PFSK-1 (cell line): ENCODE data around the gene BFAR.

ENCODE experiments used
- POLR2AphosphoS5 ChIP-seq: IDR thresholded peaks from 2 replicates; pipeline ENCODE4 v1.6.1; 2012; ENCODE audit warnings: low read depth, mild to moderate bottlenecking, control low read depth, low read length, moderate library complexity
- SIN3A ChIP-seq: IDR thresholded peaks from 2 replicates; pipeline ENCODE4 v1.6.1; 2012; ENCODE audit warnings: mild to moderate bottlenecking, low read length, moderate library complexity, borderline replicate concordance; ENCODE audit not compliant: insufficient read depth
- TAF1 ChIP-seq: IDR thresholded peaks from 2 replicates; pipeline ENCODE4 v1.6.1; 2012; ENCODE audit warnings: low read length, control low read depth, borderline replicate concordance; ENCODE audit not compliant: insufficient read depth
- TF ChIP-seq, protein P1 (sequence below), 2 experiments: IDR thresholded peaks; 2 replicates each; pipeline versions ENCODE4 v1.6.1 to v1.8.0; 2011 to 2012; ENCODE audit warnings: low read depth in 2 of 2, low read length in 2 of 2, control low read depth in 1 of 2, inconsistent platforms in 1 of 2, mild to moderate bottlenecking in 1 of 2, moderate library complexity in 1 of 2; ENCODE audit not compliant: insufficient read depth in 1 of 2

DNA sequence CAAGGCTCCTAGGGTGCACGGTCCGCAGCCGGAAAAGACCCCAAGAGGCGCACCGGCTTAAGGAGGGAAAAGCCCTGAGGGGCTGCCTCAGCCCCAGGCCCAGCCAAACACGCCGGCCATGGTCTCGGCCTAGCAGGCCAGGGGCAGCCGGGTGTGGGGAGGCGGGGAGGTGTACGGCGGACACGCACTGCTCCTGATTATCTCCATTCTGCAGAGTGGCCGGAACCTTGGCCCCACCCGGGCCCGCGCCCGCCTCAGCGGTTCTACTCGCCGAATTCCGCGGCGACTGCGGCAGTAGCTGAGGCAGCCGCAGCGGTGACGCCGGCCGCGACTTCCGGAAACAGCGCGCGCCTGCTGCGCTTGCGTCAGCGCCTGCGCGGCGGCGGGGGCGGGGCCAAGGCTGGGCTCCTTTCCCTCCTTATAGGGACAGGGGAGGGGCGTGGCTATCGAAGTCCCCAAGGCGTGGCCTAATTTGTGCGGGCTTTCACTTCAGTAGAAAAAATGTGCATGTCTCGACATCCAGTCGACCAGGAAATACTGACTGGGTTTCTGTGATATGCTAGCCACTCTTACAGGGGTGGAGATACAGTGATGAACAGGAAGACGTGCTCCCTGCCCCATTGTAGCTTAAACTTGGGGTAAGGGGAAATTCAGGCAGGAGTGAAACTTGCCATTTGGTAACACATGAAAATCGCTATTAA, 2.7 kb upstream of the BFAR start, which contains the start of gene PARN:
- TF ChIP-seq POLR2AphosphoS5 = peak; percentile 93
- TF ChIP-seq, protein P1, sequence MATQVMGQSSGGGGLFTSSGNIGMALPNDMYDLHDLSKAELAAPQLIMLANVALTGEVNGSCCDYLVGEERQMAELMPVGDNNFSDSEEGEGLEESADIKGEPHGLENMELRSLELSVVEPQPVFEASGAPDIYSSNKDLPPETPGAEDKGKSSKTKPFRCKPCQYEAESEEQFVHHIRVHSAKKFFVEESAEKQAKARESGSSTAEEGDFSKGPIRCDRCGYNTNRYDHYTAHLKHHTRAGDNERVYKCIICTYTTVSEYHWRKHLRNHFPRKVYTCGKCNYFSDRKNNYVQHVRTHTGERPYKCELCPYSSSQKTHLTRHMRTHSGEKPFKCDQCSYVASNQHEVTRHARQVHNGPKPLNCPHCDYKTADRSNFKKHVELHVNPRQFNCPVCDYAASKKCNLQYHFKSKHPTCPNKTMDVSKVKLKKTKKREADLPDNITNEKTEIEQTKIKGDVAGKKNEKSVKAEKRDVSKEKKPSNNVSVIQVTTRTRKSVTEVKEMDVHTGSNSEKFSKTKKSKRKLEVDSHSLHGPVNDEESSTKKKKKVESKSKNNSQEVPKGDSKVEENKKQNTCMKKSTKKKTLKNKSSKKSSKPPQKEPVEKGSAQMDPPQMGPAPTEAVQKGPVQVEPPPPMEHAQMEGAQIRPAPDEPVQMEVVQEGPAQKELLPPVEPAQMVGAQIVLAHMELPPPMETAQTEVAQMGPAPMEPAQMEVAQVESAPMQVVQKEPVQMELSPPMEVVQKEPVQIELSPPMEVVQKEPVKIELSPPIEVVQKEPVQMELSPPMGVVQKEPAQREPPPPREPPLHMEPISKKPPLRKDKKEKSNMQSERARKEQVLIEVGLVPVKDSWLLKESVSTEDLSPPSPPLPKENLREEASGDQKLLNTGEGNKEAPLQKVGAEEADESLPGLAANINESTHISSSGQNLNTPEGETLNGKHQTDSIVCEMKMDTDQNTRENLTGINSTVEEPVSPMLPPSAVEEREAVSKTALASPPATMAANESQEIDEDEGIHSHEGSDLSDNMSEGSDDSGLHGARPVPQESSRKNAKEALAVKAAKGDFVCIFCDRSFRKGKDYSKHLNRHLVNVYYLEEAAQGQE (IDR thresholded peaks at IDR 0.05; ENCODE audit: insufficient read depth in 1 of 2, low read depth in 2 of 2, low read length in 2 of 2) = no peak
- peak; percentile 75; the same call in 1 of the 2 replicates for TF ChIP-seq TAF1
- peak; percentile 86; the same call in 1 of the 2 replicates for TF ChIP-seq SIN3A
